Endothelial cell of umbilical vein (primary cell): Measurements from ENCODE around the gene MELTF. TPM values are rescaled to one million over a fixed set of nuclear protein-coding genes. Genes with fewer than 3 reads are reported as not detected.

ENCODE experiments used
- BruUV-seq: library from RNA; stranded (reverse); fragments of 400-500 nt; replicated peaks from 2 replicates; lab custom pipeline; 2021; lab: Mats Ljungman, UMichigan
- CTCF ChIA-PET: fragments of 300-600, 350-600 bp; sonication (Branson Sonifier 250); formaldehyde crosslinking; loops from one replicate; lab custom pipeline; 2021; ENCODE audit warnings: antibody characterized with exemption, inconsistent platforms; lab: Charles Lee
- POLR2A ChIA-PET: fragments of 300-600, 350-600 bp; sonication (Branson Sonifier 250); formaldehyde crosslinking; loops from one replicate; lab custom pipeline; 2021; ENCODE audit warnings: antibody characterized with exemption, inconsistent platforms; lab: Charles Lee
- DNase-seq: peaks from one replicate; pipeline ENCODE4 v3.0.0-alpha.2; 2011; ENCODE audit warnings: low read depth, low spot score
- FAIRE-seq: peaks from 2 replicates; lab custom pipeline; 2011; peaks lifted over from hg19 to GRCh38; lab: Jason Lieb, UNC
- H2AFZ ChIP-seq: 2 replicates; pipeline ENCODE4 v1.6.0; 2012; ENCODE audit warnings: low read depth, low read length, control low read depth, inconsistent platforms
- H3K27ac ChIP-seq: 2 replicates; pipeline ENCODE4 v1.5.1; 2011; ENCODE audit warnings: low read depth, mild to moderate bottlenecking, control low read depth, low read length, moderate library complexity; ENCODE audit not compliant: insufficient read depth
- H3K27me3 ChIP-seq, 2 experiments: 2 replicates each; pipeline versions ENCODE4 v1.6.0 to v1.6.1; 2011; ENCODE audit warnings: low read length in 2 of 2, mixed read lengths in 1 of 2; ENCODE audit not compliant: control insufficient read depth in 2 of 2, insufficient read depth in 2 of 2
- H3K36me3 ChIP-seq, 2 experiments: 2 replicates in 1 of 2; 3 replicates in 1 of 2; pipeline ENCODE4 v1.5.1; 2011; ENCODE audit warnings: low read length in 2 of 2, mild to moderate bottlenecking in 1 of 2, moderate library complexity in 1 of 2; ENCODE audit not compliant: control insufficient read depth in 2 of 2, insufficient read depth in 2 of 2; ENCODE audit errors: extremely low read depth in 1 of 2
- H3K4me1 ChIP-seq: 3 replicates; pipeline ENCODE4 v1.5.1; 2011; ENCODE audit warnings: mild to moderate bottlenecking, low read length; ENCODE audit not compliant: control insufficient read depth, insufficient read depth; ENCODE audit errors: extremely low read depth
- H3K4me2 ChIP-seq: 2 replicates; pipeline ENCODE4 v1.6.1; 2011; ENCODE audit warnings: low read length, control low read depth, mixed read lengths; ENCODE audit not compliant: insufficient read depth
- H3K4me3 ChIP-seq, 3 experiments: fragments of 200-600 bp in 1 of 3; sonication (generic), shearing (Covaris generic) in 1 of 3; replicated peaks in 1 of 3; 2 replicates each; pipeline ENCODE4 v1.5.1; 2011 to 2016; ENCODE audit warnings: control low read depth in 3 of 3, low read length in 3 of 3, mild to moderate bottlenecking in 2 of 3, inconsistent platforms in 1 of 3, low read depth in 1 of 3, moderate library complexity in 1 of 3; ENCODE audit not compliant: insufficient read depth in 1 of 3
- H3K79me2 ChIP-seq: 2 replicates; pipeline ENCODE4 v1.6.0; 2012; ENCODE audit warnings: low read length, inconsistent platforms; ENCODE audit not compliant: control insufficient read depth, insufficient read depth
- H3K9ac ChIP-seq: replicated peaks from 2 replicates; pipeline ENCODE3; 2011; ENCODE audit warnings: low read length, control low read depth; ENCODE audit not compliant: insufficient read depth; ENCODE audit errors: extremely low read depth
- H3K9me1 ChIP-seq: replicated peaks from 3 replicates; pipeline ENCODE4 v1.6.0; 2011; ENCODE audit warnings: mild to moderate bottlenecking, low read length; ENCODE audit not compliant: control insufficient read depth, insufficient read depth; ENCODE audit errors: extremely low read depth
- H3K9me3 ChIP-seq: replicated peaks from 2 replicates; pipeline ENCODE4 v1.5.1; 2012; ENCODE audit warnings: low read length, inconsistent platforms; ENCODE audit not compliant: control insufficient read depth, insufficient read depth
- H4K20me1 ChIP-seq: replicated peaks from 2 replicates; pipeline ENCODE3; 2011; ENCODE audit warnings: mild to moderate bottlenecking, low read length; ENCODE audit not compliant: control insufficient read depth, insufficient read depth; ENCODE audit errors: extremely low read depth
- CTCF ChIP-seq, 2 donors: IDR thresholded peaks; 1 replicate in 1 of 2; 2 replicates in 1 of 2; pipeline ENCODE4 v1.5.1; 2011; ENCODE audit warnings: low read length in 2 of 2, mild to moderate bottlenecking in 2 of 2, moderate library complexity in 2 of 2, control low read depth in 1 of 2, inconsistent platforms in 1 of 2, low read depth in 1 of 2; ENCODE audit not compliant: insufficient read depth in 1 of 2; ENCODE audit errors: extremely low read depth in 1 of 2
- EZH2 ChIP-seq: IDR thresholded peaks from 2 replicates; pipeline ENCODE4 v1.6.1; 2012; ENCODE audit warnings: borderline replicate concordance, low read depth, mild to moderate bottlenecking, moderate library complexity, low read length, inconsistent platforms; ENCODE audit not compliant: severe bottlenecking
- FOS ChIP-seq: IDR thresholded peaks from 2 replicates; pipeline ENCODE4 v1.6.1; 2011; ENCODE audit warnings: mild to moderate bottlenecking, low read length, moderate library complexity, borderline replicate concordance; ENCODE audit not compliant: insufficient read depth
- GATA2 ChIP-seq: IDR thresholded peaks from 2 replicates; pipeline ENCODE4 v1.7.0; 2011; ENCODE audit warnings: low read depth, mild to moderate bottlenecking, moderate library complexity, mixed read lengths, low read length; ENCODE audit not compliant: insufficient read length, insufficient read depth
- JUN ChIP-seq: IDR thresholded peaks from 2 replicates; pipeline ENCODE4 v1.6.1; 2011; ENCODE audit warnings: borderline replicate concordance, low read depth; ENCODE audit not compliant: insufficient read length, insufficient read depth
- MYC ChIP-seq: IDR thresholded peaks from one replicate; pipeline ENCODE4 v1.6.1; 2011; ENCODE audit warnings: mild to moderate bottlenecking, low read depth, low read length
- POLR2A ChIP-seq: IDR thresholded peaks from 2 replicates; pipeline ENCODE4 v1.6.1; 2012; ENCODE audit warnings: low read depth, mild to moderate bottlenecking, control low read depth, low read length
- POLR2AphosphoS5 ChIP-seq: IDR thresholded peaks from 2 replicates; pipeline ENCODE4 v1.6.1; 2012; ENCODE audit warnings: low read depth, mild to moderate bottlenecking, control low read depth, low read length, moderate library complexity; ENCODE audit not compliant: insufficient read depth
- dilution Hi-C: fragments of 300-500 bp; cut with MboI; formaldehyde crosslinking; loops from one replicate; pipeline ENCODE4 v1.15.0; 2019; ENCODE audit warnings: low sequenced_read_pairs; ENCODE audit not compliant: extremely low pct_ligation_motif_present
- intact Hi-C: fragments of 100-400 bp; cut with micrococcal nuclease; formaldehyde crosslinking; loops from one replicate; pipeline ENCODE4 v1.10.0; 2022
- polyA plus RNA-seq, 4 experiments: library from polyadenylated mRNA; depleted of rRNA in 3 of 4; stranded (reverse) in 3 of 4; unstranded in 1 of 4; fragments of >200 nt; gene quantifications; 2 replicates each; pipeline versions ENCODE4 v1.2.1 to v1.2.3, GENCODE V29; 2011 to 2012; ENCODE audit warnings: missing spikeins in 1 of 4
- total RNA-seq: library from RNA; stranded (reverse); gene quantifications from 2 replicates; pipeline ENCODE4 v1.2.3, GENCODE V29; 2021
- TF ChIP-seq, protein P1 (sequence below): IDR thresholded peaks from 2 replicates; pipeline ENCODE4 v1.6.1; 2011; ENCODE audit not compliant: insufficient read depth, insufficient read length

Gene MELTF
- total and polyA plus RNA-seq, 2 donors (not counting 3 experiments of a cell fraction or from before 2014, with no cell fraction given): 0.59 to 2.3 TPM

DNA sequence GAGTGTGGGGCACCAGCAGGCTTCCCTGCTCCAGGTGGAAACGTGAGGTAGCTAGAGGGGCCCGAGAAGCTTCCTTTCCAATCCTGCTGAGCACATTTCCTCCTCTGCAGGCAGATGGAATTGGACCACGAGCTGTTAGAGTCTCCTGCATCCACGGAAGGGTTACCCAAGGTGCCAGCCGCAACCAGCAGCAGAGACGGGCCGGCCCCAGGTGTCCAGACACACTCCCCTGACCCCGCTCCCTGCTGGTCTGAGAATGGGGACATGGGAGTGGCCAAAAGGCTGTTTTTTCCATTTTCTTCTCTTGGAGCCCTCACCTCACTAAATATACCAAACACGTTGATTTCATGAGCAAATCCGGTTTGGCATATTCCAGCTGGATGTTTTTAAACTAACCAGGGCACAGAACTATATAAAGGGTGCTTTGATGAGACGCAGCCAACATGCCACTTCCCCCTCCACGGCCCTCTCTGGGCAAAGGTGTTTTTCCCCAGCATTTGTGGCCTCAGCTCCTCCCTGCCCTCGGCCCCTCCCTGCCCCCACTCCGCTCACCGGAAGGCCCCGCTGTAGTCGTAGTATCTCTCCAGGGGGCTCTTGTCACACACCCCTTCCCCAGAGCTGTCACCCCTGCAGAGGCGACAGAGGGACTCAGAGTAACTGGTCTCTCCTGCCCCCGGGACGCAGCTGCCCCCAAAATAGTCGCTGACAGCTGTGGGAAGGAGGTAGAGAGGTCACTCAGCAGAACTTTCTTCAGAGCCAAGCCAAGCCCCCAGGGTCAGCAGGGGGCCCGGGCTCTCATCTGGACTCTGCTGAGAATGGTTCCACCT lies 7.0 kb downstream of the MELTF start:
- no peak for DNase-seq
- Histone ChIP-seq H3K4me1 (no peaks in the 10 kb centered on the region), H3K9me1 (no peaks in the 10 kb centered on the region), H3K27ac (no peak overlapping the region), H3K9me3 (no peaks in the 10 kb centered on the region), H3K4me3 (no peak overlapping the region), H3K4me2 (no peak overlapping the region), H3K79me2 (no peaks in the 10 kb centered on the region), H2AFZ (no peak overlapping the region), H3K9ac (no peak overlapping the region), H4K20me1 (no peaks in the 10 kb centered on the region), H3K36me3 (no peaks in the 10 kb centered on the region), H3K27me3 (peaks cover 20 to 30% of the 10 kb centered on the region in 2 experiments)
- BruUV-seq: no TSS peak
- ChIA-PET POLR2A (no interaction called here), CTCF (interaction anchor here (1.6 kb wide), 1 partner anchor 19 kb away, joined by 4 read pairs; no protein-coding TSS in a partner anchor)
- TF ChIP-seq CTCF (IDR thresholded peaks at IDR 0.05; ENCODE audit: extremely low read depth in 1 of 2, insufficient read depth in 1 of 2, low read depth in 1 of 2, low read length in 2 of 2): no peak
- TF ChIP-seq, protein P1, sequence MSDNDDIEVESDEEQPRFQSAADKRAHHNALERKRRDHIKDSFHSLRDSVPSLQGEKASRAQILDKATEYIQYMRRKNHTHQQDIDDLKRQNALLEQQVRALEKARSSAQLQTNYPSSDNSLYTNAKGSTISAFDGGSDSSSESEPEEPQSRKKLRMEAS: no peak
- no peak for TF ChIP-seq EZH2
- TF ChIP-seq GATA2: no peak
- no peak for TF ChIP-seq POLR2AphosphoS5
- no peak for TF ChIP-seq POLR2A
- no peak for TF ChIP-seq MYC
- TF ChIP-seq JUN: no peak
- TF ChIP-seq FOS: no peak
- dilution Hi-C loops (no loop called here), intact Hi-C loops (no loop called here)
- FAIRE-seq: no peak
